ENCODE data around the gene CLRN1.

DNA sequence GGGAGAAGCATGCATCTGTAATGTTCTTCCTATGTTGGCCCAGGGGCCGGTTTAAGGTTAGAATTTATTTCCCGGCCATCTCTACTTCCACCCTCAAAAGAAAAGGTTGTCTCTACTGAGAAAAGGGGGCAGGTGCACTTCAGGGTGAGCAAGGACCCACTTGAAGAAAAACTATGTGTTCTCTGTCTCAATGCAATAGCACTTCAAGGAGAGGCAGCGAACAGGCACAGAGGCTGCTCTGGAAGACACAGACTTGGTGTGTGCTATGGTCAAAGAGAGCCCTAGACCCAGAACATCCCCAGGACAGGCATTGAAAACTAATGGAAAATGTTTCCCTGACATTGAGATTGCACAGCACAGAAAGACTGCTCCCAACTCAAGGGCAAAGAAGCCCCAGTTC, 74.9 kb downstream of the CLRN1 start:
- no peak for TF ChIP-seq CTCF (IDR thresholded peaks at IDR 0.05)
- TF ChIP-seq POLR2A (IDR thresholded peaks at IDR 0.05): no peak
- no peak for TF ChIP-seq POLR2AphosphoS5 (IDR thresholded peaks at IDR 0.05)
- TF ChIP-seq EP300 (IDR thresholded peaks at IDR 0.05): no peak

Measured in sigmoid colon (tissue), 4 donors.